ENCODE results near the gene MYRFL.

GRCh38 chr12:69972136-69972535 lies 147.1 kb downstream of the MYRFL start:
- TF ChIP-seq TAF1 (IDR thresholded peaks at IDR 0.05; ENCODE audit: low read depth) (no peak), CTCF (IDR thresholded peaks at IDR 0.05; ENCODE audit: poor library complexity, severe bottlenecking) (no peak), REST (IDR thresholded peaks at IDR 0.05; ENCODE audit: borderline replicate concordance) (no peak)
